Thymus (tissue), 11 donors: ENCODE measurements around the gene PRDM16. TPM values are rescaled to one million over a fixed set of nuclear protein-coding genes. Genes with fewer than 3 reads are reported as not detected.

Source experiments
- DNase-seq, 9 donors: peaks; one replicate each; pipeline ENCODE4 v3.0.0-alpha.2; 2013; ENCODE audit warnings: low spot score in 9 of 9, low read depth in 6 of 9, missing footprints in 1 of 9
- H3K27ac ChIP-seq, 2 donors: one replicate each; pipeline ENCODE4 v1.5.1; 2013; ENCODE audit warnings: control low read depth in 1 of 2, low read depth in 1 of 2, low read length in 1 of 2, mild to moderate bottlenecking in 1 of 2, moderate library complexity in 1 of 2
- H3K27me3 ChIP-seq, 2 donors: one replicate each; pipeline ENCODE4 v1.5.1; 2013; ENCODE audit warnings: low read length in 1 of 2; ENCODE audit not compliant: control insufficient read depth in 2 of 2, insufficient read depth in 1 of 2
- H3K36me3 ChIP-seq, 2 donors: one replicate each; pipeline ENCODE4 v1.5.1; 2013; ENCODE audit warnings: low read length in 1 of 2, mild to moderate bottlenecking in 1 of 2, moderate library complexity in 1 of 2; ENCODE audit not compliant: control insufficient read depth in 2 of 2, insufficient read depth in 2 of 2
- H3K4me1 ChIP-seq, 2 donors: one replicate each; pipeline ENCODE4 v1.5.1; 2013; ENCODE audit warnings: low read length in 2 of 2; ENCODE audit not compliant: control insufficient read depth in 2 of 2, insufficient read depth in 2 of 2
- H3K4me3 ChIP-seq, 2 donors: one replicate each; pipeline ENCODE4 v1.5.1; 2013; ENCODE audit warnings: low read length in 2 of 2, control low read depth in 1 of 2, mild to moderate bottlenecking in 1 of 2
- H3K9me3 ChIP-seq, 2 donors: one replicate each; pipeline ENCODE4 v1.5.1; 2013; ENCODE audit warnings: low read length in 1 of 2, mild to moderate bottlenecking in 1 of 2; ENCODE audit not compliant: control insufficient read depth in 2 of 2, insufficient read depth in 1 of 2
- WGBS: extraction: QIAGEN DNeasy Blood & Tissue Kit; methylation state at CpG from one replicate; pipeline ENCODE4 v1.1.7; 2013; 5-methylcytosine and 5-hydroxymethylcytosine counted together
- polyA plus RNA-seq: library from polyadenylated mRNA; stranded (reverse); fragments of 200-250 nt; gene quantifications from one replicate; pipeline ENCODE4 v1.2.3, GENCODE V29; 2013
- total RNA-seq: library from RNA; stranded (reverse); fragments of 120-200 nt; gene quantifications from one replicate; pipeline ENCODE4 v1.2.4, GENCODE V29; 2013
- donor health status: healthy.

PRDM16 gene
- total and polyA plus RNA-seq, 2 donors, result 0.09 to 0.55 TPM

DNA sequence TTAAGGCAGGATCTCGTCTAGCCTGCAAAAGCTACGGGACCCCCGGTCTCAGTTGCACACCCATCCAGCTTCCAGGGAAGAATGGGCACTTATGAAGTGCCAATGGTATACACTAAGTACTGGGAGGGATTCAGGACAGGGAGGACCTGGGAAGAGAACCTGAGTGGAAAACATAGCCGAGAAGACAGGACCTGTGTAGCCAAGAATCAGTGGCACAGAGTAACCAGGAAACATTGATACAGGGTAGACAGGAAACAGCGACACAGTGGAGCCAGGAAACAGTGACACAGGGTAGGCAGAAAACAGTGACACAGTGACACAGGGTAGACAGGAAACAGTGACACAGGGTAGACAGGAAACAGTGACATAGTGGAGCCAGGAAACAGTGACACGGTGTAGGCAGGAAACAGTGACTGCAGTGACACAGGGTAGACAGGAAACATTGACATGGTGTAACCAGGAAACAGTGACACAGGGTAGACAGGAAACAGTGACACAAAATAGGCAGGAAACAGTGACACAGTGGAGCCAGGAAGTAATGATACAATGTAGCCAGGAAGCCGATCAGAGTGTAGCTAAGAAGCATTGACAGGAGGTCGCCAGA, 247.4 kb downstream of the PRDM16 start:
- peak in 1 of 9 donors; percentile 13 for DNase-seq
- WGBS, result 82% methylated on average over 8 of the region's 8 CpGs
- H3K27me3 ChIP-seq, result peaks cover 10 to 37% of the 10 kb centered on the region in 2 donors
- H3K27ac ChIP-seq, result no peak overlapping the region
- peaks cover 0 to 3% of the 10 kb centered on the region in 2 donors for H3K4me1 ChIP-seq
- H3K9me3 ChIP-seq, result no peaks in the 10 kb centered on the region
- no peaks in the 10 kb centered on the region for H3K36me3 ChIP-seq
- H3K4me3 ChIP-seq, result no peak overlapping the region

DNA sequence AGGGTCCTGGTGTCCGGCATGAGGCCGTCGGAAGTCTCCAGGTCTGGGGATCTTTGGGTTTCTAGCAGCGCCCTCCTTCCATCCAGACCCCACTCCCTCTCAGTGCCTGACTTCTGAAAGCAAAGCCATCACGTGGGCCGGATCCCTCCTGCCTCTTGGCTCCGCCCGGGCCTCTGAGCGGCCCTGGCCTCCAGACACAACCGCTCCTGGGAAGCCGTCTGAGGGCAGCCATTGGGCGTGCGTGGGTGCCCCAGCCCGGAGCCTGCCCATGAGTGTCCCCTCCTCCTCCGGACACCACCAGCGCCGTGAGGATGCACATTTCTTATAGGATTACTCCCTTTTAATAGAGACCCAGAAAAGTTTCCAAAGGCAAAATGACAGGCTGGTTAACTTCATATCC, 248.5 kb downstream of the PRDM16 start:
- H3K4me3 ChIP-seq, result no peak overlapping the region
- H3K27me3 ChIP-seq, result peaks cover 10 to 29% of the 10 kb centered on the region in 2 donors
- peaks cover 0 to 3% of the 10 kb centered on the region in 2 donors for H3K4me1 ChIP-seq
- WGBS, result 98% methylated on average over 17 of the region's 17 CpGs
- no peak for DNase-seq
- H3K27ac ChIP-seq, result no peak overlapping the region
- no peaks in the 10 kb centered on the region for H3K9me3 ChIP-seq
- no peaks in the 10 kb centered on the region for H3K36me3 ChIP-seq

DNA sequence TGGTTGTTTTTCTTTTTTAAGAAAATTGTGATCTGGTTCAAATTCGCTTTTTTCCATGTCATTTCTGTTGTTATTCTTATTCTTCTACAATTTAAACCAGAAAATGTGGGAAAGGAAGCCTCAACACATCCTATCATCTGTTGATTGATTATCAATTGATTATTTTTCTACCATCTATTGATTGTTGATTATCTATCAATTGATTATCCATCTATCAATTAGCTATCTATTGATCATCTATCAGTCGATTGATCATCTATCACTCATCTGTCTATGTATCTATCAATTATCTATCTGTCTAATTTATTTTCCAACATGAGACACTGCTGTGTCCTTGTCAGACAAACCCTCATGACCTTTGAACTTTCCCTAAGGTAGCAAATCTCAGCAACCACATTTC, 249.3 kb downstream of the PRDM16 start:
- Histone ChIP-seq H3K9me3 (no peaks in the 10 kb centered on the region), H3K36me3 (no peaks in the 10 kb centered on the region), H3K4me1 (peaks cover 0 to 3% of the 10 kb centered on the region in 2 donors), H3K4me3 (no peak overlapping the region), H3K27me3 (peaks cover 4 to 21% of the 10 kb centered on the region in 2 donors), H3K27ac (no peak overlapping the region)
- DNase-seq, result no peak
- WGBS, result 93% methylated on average over 2 of the region's 2 CpGs

DNA sequence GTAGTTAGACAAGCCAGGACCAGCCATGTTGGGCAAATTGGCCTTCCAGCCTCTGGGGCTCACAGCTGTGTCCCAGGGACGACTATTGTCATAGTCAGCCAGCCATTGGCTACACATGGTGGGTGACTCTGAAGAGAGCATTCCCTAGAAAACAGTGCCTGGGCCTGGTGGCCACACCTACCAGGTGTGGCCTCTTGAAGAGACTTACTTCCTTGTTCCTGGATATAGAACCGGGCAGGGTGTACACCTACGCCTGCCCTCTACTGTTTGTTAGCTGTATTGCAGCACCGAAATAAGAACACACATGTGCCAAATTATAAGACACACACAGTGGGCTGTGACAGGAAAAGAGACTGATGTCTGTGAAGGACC, 250.9 kb downstream of the PRDM16 start:
- H3K27ac ChIP-seq, result no peak overlapping the region
- H3K9me3 ChIP-seq, result no peaks in the 10 kb centered on the region
- no peaks in the 10 kb centered on the region for H3K36me3 ChIP-seq
- peak; percentile 14 to 73 (median 39) for DNase-seq
- no peak overlapping the region for H3K4me3 ChIP-seq
- no peaks in the 10 kb centered on the region for H3K4me1 ChIP-seq
- WGBS, result 46% methylated on average over 4 of the region's 4 CpGs
- H3K27me3 ChIP-seq, result peaks cover 0 to 6% of the 10 kb centered on the region in 2 donors

DNA sequence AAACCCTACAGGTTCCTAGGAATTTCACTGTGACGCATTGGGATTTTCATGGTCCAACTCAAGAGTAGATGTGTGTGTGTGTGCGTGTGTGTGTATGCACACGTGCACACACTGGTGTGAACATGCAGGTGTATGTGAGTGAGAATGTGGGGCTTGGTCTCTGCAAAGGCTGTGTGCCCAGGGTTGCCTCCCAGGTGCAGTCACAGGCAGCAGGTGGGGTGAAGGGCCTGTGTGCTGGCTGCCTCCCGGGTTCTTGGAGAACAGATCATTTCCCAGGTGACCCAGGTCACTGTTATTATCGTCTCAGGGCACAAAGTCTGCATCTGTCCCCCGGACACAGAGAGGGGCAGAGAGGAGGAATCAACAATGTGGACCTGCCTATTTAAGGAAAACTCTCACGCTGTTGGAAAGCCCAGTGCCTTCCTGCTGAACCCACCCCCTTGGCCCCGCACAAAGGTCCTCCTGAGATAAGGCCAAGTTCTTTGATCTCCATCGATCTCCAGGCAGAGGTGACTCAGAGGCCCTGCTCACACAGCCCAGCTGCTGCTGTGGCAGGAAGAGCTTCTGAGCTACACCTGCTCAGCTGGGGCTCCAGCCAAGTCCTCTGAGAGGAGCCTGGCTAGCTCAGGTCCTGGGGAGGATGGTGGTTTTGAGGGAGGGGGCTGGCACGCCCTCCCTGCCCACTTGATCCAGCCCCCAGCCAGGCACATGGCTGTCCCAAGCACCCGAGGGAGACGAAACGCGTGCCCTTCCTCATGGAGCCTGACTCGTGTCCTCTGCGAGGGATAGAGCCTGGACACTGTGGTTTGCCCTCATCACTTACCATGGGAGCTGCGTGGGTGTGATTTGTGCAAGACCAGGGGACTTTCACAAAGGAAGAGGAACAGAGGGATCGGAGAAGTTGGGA, 251.5 kb downstream of the PRDM16 start:
- Histone ChIP-seq H3K36me3 (no peaks in the 10 kb centered on the region), H3K9me3 (no peaks in the 10 kb centered on the region), H3K27ac (no peak overlapping the region), H3K4me1 (no peaks in the 10 kb centered on the region), H3K27me3 (peaks cover 0 to 4% of the 10 kb centered on the region in 2 donors), H3K4me3 (no peak overlapping the region)
- DNase-seq, result no peak
- 38% methylated on average over 18 of the region's 18 CpGs for WGBS

DNA sequence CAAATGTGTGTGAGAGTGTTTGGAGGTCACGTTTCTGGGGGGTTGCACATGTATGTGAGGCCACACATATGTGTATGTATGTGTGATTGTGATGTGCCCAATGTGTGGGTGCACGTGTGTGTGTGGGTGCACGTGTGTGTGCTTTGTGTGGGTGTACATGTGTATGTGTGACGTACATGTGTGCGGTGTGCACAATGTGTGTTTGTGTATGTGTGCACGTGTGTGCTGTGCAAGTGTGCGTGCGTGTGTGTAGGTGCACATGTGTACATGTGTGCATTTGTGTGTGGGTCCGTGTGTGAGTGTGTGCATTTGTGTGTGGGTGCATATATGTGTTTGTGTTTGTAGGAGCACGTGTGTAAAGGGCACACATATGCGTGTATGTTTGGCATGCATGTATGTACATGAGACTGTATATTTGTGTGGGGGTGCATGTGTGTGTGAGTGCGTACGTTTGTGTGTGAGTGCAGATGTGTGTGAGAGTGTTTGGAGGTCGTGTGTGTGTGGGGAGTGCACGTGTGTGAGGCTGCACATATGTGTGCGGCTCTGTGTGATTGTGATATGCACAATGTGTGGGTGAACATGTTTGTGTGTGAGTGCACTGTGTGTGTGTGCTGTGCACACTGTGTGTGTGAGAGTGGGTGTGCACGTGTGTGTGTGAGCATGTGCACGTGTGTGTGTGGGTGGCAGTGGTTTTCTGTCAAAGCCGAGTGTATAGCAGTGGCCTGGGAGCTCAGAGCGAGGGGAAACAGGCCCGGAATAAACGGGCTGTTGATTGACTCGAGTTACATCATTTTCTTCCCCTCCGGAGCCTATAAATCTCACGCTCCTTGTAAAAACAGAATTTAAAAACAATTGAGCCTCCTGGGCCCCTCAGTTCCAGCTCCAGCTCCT, 252.8 kb downstream of the PRDM16 start:
- H3K36me3 ChIP-seq, result no peaks in the 10 kb centered on the region
- no peaks in the 10 kb centered on the region for H3K9me3 ChIP-seq
- WGBS, result 76% methylated on average over 25 of the region's 25 CpGs
- no peaks in the 10 kb centered on the region for H3K4me1 ChIP-seq
- no peak overlapping the region for H3K27ac ChIP-seq
- DNase-seq, result no peak
- H3K4me3 ChIP-seq, result no peak overlapping the region
- H3K27me3 ChIP-seq, result no peaks in the 10 kb centered on the region

DNA sequence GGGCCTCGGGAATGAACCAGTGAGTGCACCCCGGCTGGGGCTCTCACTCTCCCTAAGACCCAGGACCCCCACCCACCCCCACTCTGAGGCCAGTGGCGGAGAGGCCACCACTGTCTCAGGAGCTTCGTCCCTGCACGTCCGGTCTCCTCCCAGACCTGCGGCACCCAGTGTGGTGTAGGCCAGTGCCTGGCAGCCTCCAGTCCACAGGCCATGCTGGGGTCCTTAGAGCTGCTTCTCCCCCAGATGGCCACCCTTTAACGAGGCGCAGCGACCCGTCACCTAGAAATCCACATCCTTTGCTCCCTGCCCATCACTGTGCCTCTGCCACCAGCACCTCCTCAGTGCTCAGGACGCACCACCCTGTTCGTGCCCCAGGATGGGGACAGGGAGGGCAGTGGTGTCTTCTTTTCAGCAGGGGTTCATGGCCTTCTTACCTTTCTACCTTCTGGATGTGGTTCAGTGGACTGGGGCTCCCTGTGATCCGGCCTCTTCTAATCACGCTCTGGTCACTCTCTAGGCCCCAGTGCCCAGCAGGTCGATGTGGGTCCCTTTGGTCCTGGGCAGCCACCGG, 253.5 kb downstream of the PRDM16 start:
- 87% methylated on average over 17 of the region's 17 CpGs for WGBS
- Histone ChIP-seq H3K36me3 (no peaks in the 10 kb centered on the region), H3K27ac (no peak overlapping the region), H3K9me3 (no peaks in the 10 kb centered on the region), H3K4me3 (no peak overlapping the region), H3K27me3 (no peaks in the 10 kb centered on the region), H3K4me1 (no peaks in the 10 kb centered on the region)
- DNase-seq, result no peak

DNA sequence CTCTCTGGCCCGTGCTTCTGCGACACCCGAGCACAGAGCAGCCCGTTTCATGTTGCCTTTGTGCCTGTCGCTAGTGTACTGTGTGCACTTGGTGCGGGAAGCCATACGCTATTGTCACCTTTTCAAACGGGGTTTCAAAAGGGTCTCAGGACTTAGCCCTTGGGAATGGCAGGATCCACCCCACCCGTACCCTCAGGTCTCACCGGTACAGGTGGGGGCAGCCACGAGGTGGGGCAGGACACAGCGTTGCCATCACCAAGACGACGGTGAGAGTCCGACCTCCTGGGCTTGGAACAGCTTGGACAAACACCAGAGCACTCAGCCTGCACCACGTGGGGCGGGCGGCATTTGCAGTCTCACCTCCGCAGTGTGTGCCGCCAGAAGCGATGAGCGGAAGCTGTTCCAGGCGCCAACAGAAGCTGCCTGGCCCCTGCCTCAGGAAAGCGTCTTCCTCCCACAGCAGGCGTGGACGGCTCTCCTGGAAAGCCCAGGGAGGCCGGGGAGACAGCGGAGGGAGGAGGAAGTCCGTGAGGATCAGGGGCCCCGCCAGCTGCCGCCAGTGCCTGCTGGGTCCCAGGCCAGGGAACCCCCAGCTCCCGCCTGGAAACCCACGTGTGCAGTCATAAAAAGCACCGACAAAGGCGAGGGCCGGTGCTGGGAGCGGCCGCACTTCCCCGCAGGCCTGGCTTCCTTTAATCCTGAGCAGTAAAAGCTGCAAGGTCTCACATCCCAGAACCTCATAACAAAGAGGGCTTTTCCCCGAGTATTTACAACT, 254.2 kb downstream of the PRDM16 start:
- no peaks in the 10 kb centered on the region for H3K9me3 ChIP-seq
- H3K4me1 ChIP-seq, result no peaks in the 10 kb centered on the region
- 56% methylated on average over 40 of the region's 40 CpGs for WGBS
- no peaks in the 10 kb centered on the region for H3K27me3 ChIP-seq
- no peak overlapping the region for H3K27ac ChIP-seq
- DNase-seq, result no peak
- H3K4me3 ChIP-seq, result no peak overlapping the region
- H3K36me3 ChIP-seq, result no peaks in the 10 kb centered on the region
